Activated T-cell treated with anti-CD3 and anti-CD28 coated beads, Interleukin-2, amount 50 U/mL, for 1 hour (primary cell): Measurements from ENCODE around the gene DCDC1.
"Not testable (repeated sequence)": the region's sequence is repeated elsewhere in the genome, so short reads cannot be mapped to it uniquely, and the experiment has no call there.

Experiments
- DNase-seq: peaks from one replicate; pipeline ENCODE4 v3.0.0-alpha.2; 2020

DCDC1 gene

GRCh38 chr11:30984442-30984816 lies 385.1 kb downstream of the DCDC1 start:
- DNase-seq = no peak

- DNase-seq = no peak
Observed at GRCh38 chr11:30983776-30984441, 385.6 kb downstream of the DCDC1 start.

- DNase-seq = no peak
Observed at GRCh38 chr11:30983143-30983542, 386.4 kb downstream of the DCDC1 start.

- DNase-seq = no peak
Observed at GRCh38 chr11:30967579-30967978, 402.0 kb downstream of the DCDC1 start.

- no peak for DNase-seq
Observed at GRCh38 chr11:30960387-30960992, 409.0 kb downstream of the DCDC1 start.

GRCh38 chr11:30956751-30957150 lies 412.8 kb downstream of the DCDC1 start:
- DNase-seq = no peak

- no peak for DNase-seq
Observed at GRCh38 chr11:30949838-30950237, 419.7 kb downstream of the DCDC1 start.

- not testable (repeated sequence) for DNase-seq
Observed at GRCh38 chr11:30947715-30948114, 421.8 kb downstream of the DCDC1 start.

- no peak for DNase-seq
Observed at GRCh38 chr11:30938810-30939209, 430.7 kb downstream of the DCDC1 start.

GRCh38 chr11:30938171-30938570 lies 431.4 kb downstream of the DCDC1 start:
- no peak for DNase-seq

- no peak for DNase-seq
Observed at GRCh38 chr11:30936491-30936890, 433.0 kb downstream of the DCDC1 start.

- no peak for DNase-seq
Observed at GRCh38 chr11:30935861-30936260, 433.7 kb downstream of the DCDC1 start.

GRCh38 chr11:30926130-30926529 lies 443.4 kb downstream of the DCDC1 start:
- no peak for DNase-seq

- DNase-seq = no peak
Observed at GRCh38 chr11:30921811-30922210, 447.7 kb downstream of the DCDC1 start.

- DNase-seq = no peak
Observed at GRCh38 chr11:30919389-30920152, 450.0 kb downstream of the DCDC1 start.

- DNase-seq = no peak
Observed at GRCh38 chr11:30917859-30918478, 451.6 kb downstream of the DCDC1 start.

GRCh38 chr11:30917266-30917665 lies 452.3 kb downstream of the DCDC1 start:
- no peak for DNase-seq

GRCh38 chr11:30916764-30917163 lies 452.8 kb downstream of the DCDC1 start:
- DNase-seq = no peak

- DNase-seq = peak; percentile 20
Observed at GRCh38 chr11:30914143-30914762, 455.3 kb downstream of the DCDC1 start.

GRCh38 chr11:30911247-30911646 lies 458.3 kb downstream of the DCDC1 start:
- DNase-seq = no peak

GRCh38 chr11:30908857-30909256 lies 460.7 kb downstream of the DCDC1 start:
- no peak for DNase-seq

- DNase-seq = no peak
Observed at GRCh38 chr11:30908272-30908671, 461.3 kb downstream of the DCDC1 start.

GRCh38 chr11:30902929-30903328 lies 466.6 kb downstream of the DCDC1 start:
- no peak for DNase-seq
